Breast epithelium (tissue), 4 donors: ENCODE results near the gene TCEAL1. TPM values are rescaled to one million over a fixed set of nuclear protein-coding genes. Genes with fewer than 3 reads are reported as not detected.

ENCODE experiments used
- DNase-seq, 2 donors: peaks; one replicate each; pipeline ENCODE4 v3.0.0-alpha.2; 2019; ENCODE audit warnings: low spot score in 2 of 2
- H3K27ac ChIP-seq, 2 donors: fragments of 200-600 bp; sonication (generic) in 1 of 2; one replicate each; pipeline ENCODE4 v1.5.1; 2016 to 2019; ENCODE audit warnings: mild to moderate bottlenecking in 1 of 2
- H3K27me3 ChIP-seq, 2 donors: fragments of 200-600 bp; sonication (generic) in 1 of 2; one replicate each; pipeline versions ENCODE4 v1.5.1 to v1.6.0; 2017 to 2019; ENCODE audit warnings: control low read depth in 1 of 2, mild to moderate bottlenecking in 1 of 2
- H3K36me3 ChIP-seq: fragments of 200-600 bp; one replicate; pipeline ENCODE4 v1.5.1; 2019
- H3K4me1 ChIP-seq, 2 donors: fragments of 200-600 bp; sonication (generic); one replicate each; pipeline ENCODE4 v1.5.1; 2016 to 2019; ENCODE audit warnings: control low read depth in 1 of 2
- H3K4me3 ChIP-seq, 3 donors: fragments of 200-600 bp; sonication (generic); 1 replicate in 2 of 3; 2 replicates in 1 of 3; pipeline ENCODE4 v1.5.1; 2016 to 2019; ENCODE audit warnings: mild to moderate bottlenecking in 3 of 3, moderate library complexity in 2 of 3
- H3K9me3 ChIP-seq, 2 donors: fragments of 200-600 bp; sonication (generic) in 1 of 2; one replicate each; pipeline ENCODE4 v1.5.1; 2016 to 2019; ENCODE audit warnings: control low read depth in 1 of 2
- POLR2A ChIP-seq: fragments of 450-650 bp; IDR thresholded peaks from one replicate; pipeline ENCODE4 v1.6.1; 2016; ENCODE audit warnings: antibody characterized with exemption, mild to moderate bottlenecking, moderate library complexity
- POLR2AphosphoS5 ChIP-seq, 3 donors: sonication (generic); formaldehyde crosslinking; IDR thresholded peaks; one replicate each; pipeline ENCODE4 v1.6.1; 2017; ENCODE audit warnings: antibody characterized with exemption in 3 of 3
- intact Hi-C: fragments of 100-400 bp; cut with DNase I; formaldehyde crosslinking; loops from one replicate; pipeline ENCODE4 v1.15.1; 2023; ENCODE audit warnings: low total_unique reads
- total RNA-seq, 3 donors: library from RNA; depleted of rRNA; stranded (reverse); fragments of >200 nt; gene quantifications; one replicate each; pipeline ENCODE4 v1.1.0, GENCODE V29; 2016
- TF ChIP-seq, protein P1 (sequence below), 3 donors: fragments of 450-650 bp; IDR thresholded peaks; one replicate each; pipeline ENCODE4 v1.5.1; 2016 to 2017; ENCODE audit warnings: antibody characterized with exemption in 3 of 3, mild to moderate bottlenecking in 3 of 3, moderate library complexity in 3 of 3

The TCEAL1 gene
- total RNA-seq, 3 donors from 2014 or later = 60.8 to 115 (median 76.4) TPM

DNA sequence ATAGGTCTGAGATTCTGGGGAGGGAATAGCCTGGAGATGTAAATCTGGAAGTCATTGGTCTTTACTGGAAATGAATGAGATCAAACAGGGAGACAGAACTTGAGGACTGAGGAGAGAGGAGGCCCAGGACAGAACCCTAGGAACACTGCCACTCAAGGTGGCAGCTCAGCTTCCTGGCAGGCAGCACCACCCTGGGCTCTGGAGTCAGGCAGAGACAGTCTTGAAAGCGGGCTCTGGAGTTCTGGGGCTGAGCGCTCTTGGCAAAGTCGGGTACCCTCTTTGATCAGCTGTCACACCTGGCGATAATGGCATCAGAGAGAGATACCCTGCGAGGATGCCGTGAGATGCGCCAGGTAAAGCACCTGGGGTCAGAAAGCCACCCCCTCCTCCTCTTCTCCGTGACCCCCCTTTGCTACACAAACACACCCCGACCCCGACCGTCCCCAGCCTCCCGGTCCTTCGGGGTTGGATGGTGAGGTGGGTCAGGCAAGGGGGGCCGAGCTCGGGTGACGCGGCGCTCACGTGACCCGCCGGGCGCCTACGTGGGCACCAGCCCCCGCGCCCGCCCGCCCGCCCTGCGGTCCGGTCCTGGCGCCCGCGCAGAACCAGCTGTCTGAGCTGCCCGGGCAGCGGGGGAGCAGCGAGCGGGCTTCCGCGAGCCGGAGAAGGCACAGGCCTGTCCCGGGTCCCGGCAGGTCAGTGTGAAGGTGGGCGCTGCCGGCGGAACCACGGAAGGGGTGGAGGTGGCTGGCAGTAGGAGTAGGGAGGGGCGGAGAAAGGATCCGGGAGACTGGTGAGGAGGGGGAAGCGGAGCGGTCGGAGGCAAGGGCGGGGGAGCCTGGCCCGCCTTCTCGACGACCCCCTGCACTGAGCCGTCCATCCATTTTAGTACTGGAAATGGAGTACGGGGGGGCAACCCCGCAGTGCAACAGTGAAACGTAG is 21.1 kb upstream of the TCEAL1 start, which contains the start of gene TCEAL3:
Gene TCEAL3 (plus strand): TSS at position 600 of the 942 bp plus-strand sequence. CDS start 1,102 bp downstream, outside the sequence.
- Histone ChIP-seq H3K27ac (peak within 1 kb of the TSS; percentile 92 to 95), H3K4me3 (peak within 1 kb of the TSS; percentile 65 to 79 (median 67)), H3K9me3 (no peaks in the 10 kb centered on the region), H3K36me3 (no peaks in the 10 kb centered on the region), H3K27me3 (peaks cover 0 to 51% of the 10 kb centered on the region in 2 donors), H3K4me1 (no peaks in the 10 kb centered on the region)
- peak; percentile 60 to 65 for DNase-seq
- intact Hi-C loops = no loop called here
- peak in 1 of 3 donors; percentile 61 for TF ChIP-seq POLR2AphosphoS5 (IDR thresholded peaks at IDR 0.05)
- TF ChIP-seq, protein P1, sequence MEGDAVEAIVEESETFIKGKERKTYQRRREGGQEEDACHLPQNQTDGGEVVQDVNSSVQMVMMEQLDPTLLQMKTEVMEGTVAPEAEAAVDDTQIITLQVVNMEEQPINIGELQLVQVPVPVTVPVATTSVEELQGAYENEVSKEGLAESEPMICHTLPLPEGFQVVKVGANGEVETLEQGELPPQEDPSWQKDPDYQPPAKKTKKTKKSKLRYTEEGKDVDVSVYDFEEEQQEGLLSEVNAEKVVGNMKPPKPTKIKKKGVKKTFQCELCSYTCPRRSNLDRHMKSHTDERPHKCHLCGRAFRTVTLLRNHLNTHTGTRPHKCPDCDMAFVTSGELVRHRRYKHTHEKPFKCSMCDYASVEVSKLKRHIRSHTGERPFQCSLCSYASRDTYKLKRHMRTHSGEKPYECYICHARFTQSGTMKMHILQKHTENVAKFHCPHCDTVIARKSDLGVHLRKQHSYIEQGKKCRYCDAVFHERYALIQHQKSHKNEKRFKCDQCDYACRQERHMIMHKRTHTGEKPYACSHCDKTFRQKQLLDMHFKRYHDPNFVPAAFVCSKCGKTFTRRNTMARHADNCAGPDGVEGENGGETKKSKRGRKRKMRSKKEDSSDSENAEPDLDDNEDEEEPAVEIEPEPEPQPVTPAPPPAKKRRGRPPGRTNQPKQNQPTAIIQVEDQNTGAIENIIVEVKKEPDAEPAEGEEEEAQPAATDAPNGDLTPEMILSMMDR (IDR thresholded peaks at IDR 0.05) = no peak

GRCh38 chrX:103608306-103608963 is 20.3 kb upstream of the TCEAL1 start:
- Histone ChIP-seq H3K9me3 (no peaks in the 10 kb centered on the region), H3K27ac (peak overlapping the region; percentile 92 to 95), H3K4me1 (no peaks in the 10 kb centered on the region), H3K4me3 (peak overlapping the region; percentile 65 to 79 (median 67)), H3K27me3 (peaks cover 0 to 45% of the 10 kb centered on the region in 2 donors), H3K36me3 (no peaks in the 10 kb centered on the region)
- DNase-seq = no peak
- intact Hi-C loops = no loop called here
- TF ChIP-seq POLR2A (no peak), POLR2AphosphoS5 (IDR thresholded peaks at IDR 0.05) (no peak)
- TF ChIP-seq, protein P1 (IDR thresholded peaks at IDR 0.05) = no peak

- intact Hi-C loops = no loop called here
Measured at GRCh38 chrX:103610282-103610681, 18.5 kb upstream of the TCEAL1 start.

DNA sequence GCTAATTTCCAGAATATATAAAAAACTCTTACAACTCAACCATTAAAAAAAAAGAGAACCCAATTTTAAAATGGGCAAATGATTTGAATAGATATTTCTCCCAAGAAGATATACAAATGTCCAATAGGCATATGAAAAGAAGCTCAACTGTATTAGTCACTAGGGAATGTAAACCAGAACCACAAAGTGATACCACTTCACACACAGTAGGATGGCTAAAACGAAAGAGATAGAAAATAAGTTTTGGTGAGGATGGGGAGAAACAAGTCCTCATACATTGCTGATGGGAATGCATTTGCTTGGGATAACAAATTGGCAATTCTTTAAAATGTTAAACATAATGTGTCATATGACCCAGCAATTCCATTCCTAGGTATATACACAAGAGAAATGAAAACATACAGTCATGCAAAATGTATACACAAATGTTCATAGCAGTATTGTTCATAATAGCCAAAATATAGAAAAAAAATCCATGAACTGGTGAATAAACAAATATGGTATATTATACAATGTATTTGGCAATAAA is 15.3 kb upstream of the TCEAL1 start:
- Histone ChIP-seq H3K27ac (no peak overlapping the region), H3K9me3 (no peaks in the 10 kb centered on the region), H3K4me1 (no peaks in the 10 kb centered on the region), H3K27me3 (peaks cover 0 to 9% of the 10 kb centered on the region in 2 donors), H3K4me3 (no peak overlapping the region), H3K36me3 (no peaks in the 10 kb centered on the region)
- no peak for DNase-seq
- TF ChIP-seq, protein P1 (IDR thresholded peaks at IDR 0.05) = no peak
- TF ChIP-seq POLR2AphosphoS5 (IDR thresholded peaks at IDR 0.05) (no peak), POLR2A (no peak)
- intact Hi-C loops = no loop called here

More at GRCh38 chrX:103610282-103610681, 18.5 kb upstream of the TCEAL1 start:
- no peak for DNase-seq
- Histone ChIP-seq H3K9me3 (no peaks in the 10 kb centered on the region), H3K27me3 (peaks cover 0 to 30% of the 10 kb centered on the region in 2 donors), H3K27ac (no peak overlapping the region), H3K4me3 (no peak overlapping the region), H3K4me1 (no peaks in the 10 kb centered on the region), H3K36me3 (no peaks in the 10 kb centered on the region)
- no peak for TF ChIP-seq POLR2AphosphoS5 (IDR thresholded peaks at IDR 0.05)
- TF ChIP-seq, protein P1 (IDR thresholded peaks at IDR 0.05) = no peak
